IPS-15b (cell line): Measurements from ENCODE around the gene SNX7.

Source experiments
- H3K27me3 ChIP-seq: one replicate; pipeline ENCODE4 v1.6.1; 2013; ENCODE audit warnings: low read length; ENCODE audit not compliant: control insufficient read depth, insufficient read depth
- H3K36me3 ChIP-seq: one replicate; pipeline ENCODE4 v1.6.1; 2013; ENCODE audit warnings: low read length; ENCODE audit not compliant: control insufficient read depth, insufficient read depth
- H3K4me1 ChIP-seq: one replicate; pipeline ENCODE4 v1.6.1; 2013; ENCODE audit warnings: mild to moderate bottlenecking, low read length; ENCODE audit not compliant: control insufficient read depth, insufficient read depth
- H3K4me3 ChIP-seq: one replicate; pipeline ENCODE4 v1.5.1; 2013; ENCODE audit warnings: low read depth, low read length
- H3K9ac ChIP-seq: one replicate; pipeline ENCODE4 v1.6.1; 2013; ENCODE audit warnings: low read depth, mild to moderate bottlenecking, low read length
- H3K9me3 ChIP-seq: one replicate; pipeline ENCODE4 v1.6.1; 2013; ENCODE audit warnings: mild to moderate bottlenecking, low read length; ENCODE audit not compliant: control insufficient read depth, insufficient read depth

SNX7 gene

DNA sequence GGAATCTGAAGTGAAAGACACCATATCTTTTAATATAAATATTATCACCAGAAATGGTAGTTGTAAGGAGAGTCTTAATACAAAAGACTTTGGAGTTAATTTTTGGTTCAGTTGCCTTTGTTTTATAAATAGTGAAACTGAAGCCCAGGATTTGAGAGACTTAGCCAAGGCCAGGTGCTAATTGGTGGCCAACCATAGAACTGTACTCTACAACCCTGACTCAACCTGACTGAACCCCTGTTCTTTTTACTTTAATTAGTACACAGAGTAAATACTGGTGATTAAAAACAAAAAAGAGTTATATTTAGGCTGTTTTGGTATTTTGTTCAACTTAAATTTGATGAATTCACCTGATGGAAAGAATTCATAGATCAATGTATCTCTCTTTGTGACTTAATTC is 76.3 kb downstream of the SNX7 start:
- Histone ChIP-seq H3K27me3 (no peaks in the 10 kb centered on the region), H3K9ac (no peak overlapping the region), H3K36me3 (no peaks in the 10 kb centered on the region), H3K4me3 (no peak overlapping the region), H3K4me1 (no peaks in the 10 kb centered on the region), H3K9me3 (no peaks in the 10 kb centered on the region)

- H3K27me3 ChIP-seq: no peaks in the 10 kb centered on the region
Observed at GRCh38 chr1:98739762-98740161, 78.2 kb downstream of the SNX7 start.

DNA sequence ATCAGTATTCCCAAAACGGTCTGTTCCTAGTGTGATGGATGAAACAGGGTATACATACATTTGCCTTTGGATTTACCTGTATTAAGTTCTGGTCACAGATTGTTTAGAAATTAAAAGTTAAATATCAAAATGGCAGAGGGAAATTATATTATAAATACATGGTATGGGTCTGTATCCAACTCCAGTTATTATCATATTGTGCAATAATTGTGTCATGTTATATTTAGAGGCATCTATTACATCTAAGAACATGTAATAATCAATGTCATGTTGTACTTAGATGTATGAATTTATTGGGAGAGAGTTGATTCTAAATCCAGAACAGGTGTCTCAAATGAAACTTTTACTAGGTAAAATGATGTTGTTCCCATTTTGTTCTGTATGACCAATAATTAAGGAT is 79.6 kb downstream of the SNX7 start:
- no peaks in the 10 kb centered on the region for H3K27me3 ChIP-seq
- H3K9ac ChIP-seq: no peak overlapping the region
- no peaks in the 10 kb centered on the region for H3K4me1 ChIP-seq
- H3K4me3 ChIP-seq: no peak overlapping the region
- no peaks in the 10 kb centered on the region for H3K9me3 ChIP-seq
- H3K36me3 ChIP-seq: no peaks in the 10 kb centered on the region

More at GRCh38 chr1:98739762-98740161, 78.2 kb downstream of the SNX7 start:
- Histone ChIP-seq H3K4me3 (no peak overlapping the region), H3K36me3 (no peaks in the 10 kb centered on the region), H3K9me3 (no peaks in the 10 kb centered on the region), H3K9ac (no peak overlapping the region), H3K4me1 (no peaks in the 10 kb centered on the region)

- H3K4me3 ChIP-seq: no peak overlapping the region
- no peaks in the 10 kb centered on the region for H3K4me1 ChIP-seq
- no peaks in the 10 kb centered on the region for H3K9me3 ChIP-seq
- H3K27me3 ChIP-seq: no peaks in the 10 kb centered on the region
- no peaks in the 10 kb centered on the region for H3K36me3 ChIP-seq
- no peak overlapping the region for H3K9ac ChIP-seq
Observed at GRCh38 chr1:98749152-98749756, 87.7 kb downstream of the SNX7 start.

DNA sequence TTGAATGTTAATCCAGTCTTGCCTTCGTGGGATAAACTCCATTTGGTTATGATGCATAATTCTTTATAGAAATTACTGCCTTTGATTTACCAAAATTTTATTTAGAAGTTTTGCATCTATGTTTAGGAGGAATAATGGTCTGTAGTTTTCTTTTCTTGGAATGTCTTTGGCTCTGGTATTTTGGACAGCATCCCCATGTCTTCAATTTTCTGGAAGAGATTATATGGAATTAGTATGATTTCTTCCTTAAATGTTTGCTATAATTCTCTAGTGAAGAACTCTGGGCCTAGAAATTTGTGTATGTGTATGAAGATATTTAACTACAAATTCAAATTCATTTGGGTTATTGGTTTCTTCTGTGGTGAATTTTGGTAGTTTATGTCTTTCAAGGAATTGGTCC is 92.7 kb downstream of the SNX7 start:
- Histone ChIP-seq H3K36me3 (no peaks in the 10 kb centered on the region), H3K27me3 (no peaks in the 10 kb centered on the region), H3K9ac (no peak overlapping the region), H3K4me3 (no peak overlapping the region), H3K4me1 (no peaks in the 10 kb centered on the region), H3K9me3 (no peaks in the 10 kb centered on the region)

GRCh38 chr1:98761219-98761865 is 99.8 kb downstream of the SNX7 start:
- H3K4me3 ChIP-seq: no peak overlapping the region

DNA sequence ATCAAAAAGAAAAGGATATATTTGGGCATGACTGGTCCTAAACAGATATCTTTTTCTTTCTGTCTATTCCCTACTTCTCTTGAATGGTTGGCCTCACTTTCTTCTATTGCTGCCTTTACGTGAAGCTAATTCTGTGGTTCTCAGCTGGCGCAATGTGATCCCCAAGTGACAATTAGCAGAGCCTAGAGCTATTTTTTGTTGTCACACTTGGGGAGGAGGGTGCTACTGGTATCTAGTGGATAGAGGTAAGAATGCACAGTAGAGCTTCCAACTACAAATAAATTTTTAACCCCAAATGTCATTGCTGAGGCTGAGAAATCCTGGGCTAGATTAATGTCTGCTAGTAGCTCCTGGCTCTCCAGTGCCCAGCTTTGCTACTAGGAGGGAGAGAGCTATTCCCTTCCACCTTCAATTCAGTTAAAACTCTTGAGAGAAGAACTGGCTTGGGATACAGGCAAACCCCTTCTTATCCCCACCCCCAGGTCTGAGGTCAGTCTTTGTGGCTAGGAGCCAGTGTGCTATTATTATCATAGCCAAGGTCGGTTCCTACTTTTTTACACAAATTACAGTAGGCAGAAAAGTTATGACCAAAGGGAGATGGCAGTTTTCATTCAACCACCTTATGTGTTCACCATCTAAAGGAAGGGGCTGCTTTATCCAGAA is 102.1 kb downstream of the SNX7 start:
- no peak overlapping the region for H3K9ac ChIP-seq
- H3K27me3 ChIP-seq: no peaks in the 10 kb centered on the region
- no peak overlapping the region for H3K4me3 ChIP-seq
- no peaks in the 10 kb centered on the region for H3K4me1 ChIP-seq
- H3K36me3 ChIP-seq: no peaks in the 10 kb centered on the region
- H3K9me3 ChIP-seq: no peaks in the 10 kb centered on the region

More at GRCh38 chr1:98761219-98761865, 99.8 kb downstream of the SNX7 start:
- H3K4me1 ChIP-seq: no peaks in the 10 kb centered on the region
- no peak overlapping the region for H3K9ac ChIP-seq
- H3K36me3 ChIP-seq: no peaks in the 10 kb centered on the region
- H3K9me3 ChIP-seq: no peaks in the 10 kb centered on the region
- no peaks in the 10 kb centered on the region for H3K27me3 ChIP-seq

DNA sequence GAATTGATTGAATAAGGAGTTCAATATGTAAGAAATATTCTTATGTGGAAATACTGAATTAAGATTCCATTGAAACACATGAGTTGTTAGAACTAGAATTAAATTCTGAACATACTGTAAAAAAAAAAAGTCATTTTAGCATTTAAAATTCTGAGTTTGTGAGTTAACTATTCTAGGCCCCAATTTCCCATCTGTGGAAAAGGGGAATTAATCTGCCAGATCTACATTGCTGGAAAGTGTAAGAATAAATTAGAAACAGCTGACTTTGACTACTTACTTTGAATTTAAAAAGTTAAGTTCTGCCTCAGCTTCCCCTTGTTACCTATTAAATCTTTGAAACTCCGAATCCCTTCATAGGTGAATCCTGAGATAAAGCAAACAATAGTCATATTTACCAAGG is 103.0 kb downstream of the SNX7 start:
- no peaks in the 10 kb centered on the region for H3K4me1 ChIP-seq

DNA sequence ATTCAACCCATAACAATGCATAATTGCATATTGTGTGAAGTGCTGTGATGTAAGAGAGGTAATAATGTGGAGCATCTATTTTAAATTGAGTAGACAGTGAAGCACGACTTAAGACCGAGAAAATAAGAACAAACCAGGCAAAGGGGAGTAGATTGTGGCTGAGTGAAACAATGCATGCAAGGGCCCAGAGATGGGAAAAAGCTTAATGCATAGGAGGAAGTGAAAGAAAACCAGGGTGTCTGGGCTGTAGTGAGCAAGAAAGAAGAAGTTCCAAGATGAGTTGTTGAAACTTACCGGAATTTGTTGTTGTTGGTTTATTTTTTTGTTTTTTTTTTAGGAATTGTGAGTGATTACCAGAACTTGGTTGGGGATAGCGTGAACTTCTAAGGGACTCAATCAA is 104.7 kb downstream of the SNX7 start:
- no peaks in the 10 kb centered on the region for H3K27me3 ChIP-seq
- no peaks in the 10 kb centered on the region for H3K4me1 ChIP-seq
- H3K9ac ChIP-seq: no peak overlapping the region
- no peak overlapping the region for H3K4me3 ChIP-seq
- H3K9me3 ChIP-seq: no peaks in the 10 kb centered on the region
- H3K36me3 ChIP-seq: no peaks in the 10 kb centered on the region

More for the DNA sequence above, 103.0 kb downstream of the SNX7 start:
- Histone ChIP-seq H3K27me3 (no peaks in the 10 kb centered on the region), H3K36me3 (no peaks in the 10 kb centered on the region), H3K9me3 (no peaks in the 10 kb centered on the region), H3K9ac (no peak overlapping the region), H3K4me3 (no peak overlapping the region)

- Histone ChIP-seq H3K36me3 (no peaks in the 10 kb centered on the region), H3K9me3 (no peaks in the 10 kb centered on the region), H3K27me3 (no peaks in the 10 kb centered on the region), H3K4me1 (no peaks in the 10 kb centered on the region), H3K4me3 (no peak overlapping the region), H3K9ac (no peak overlapping the region)
Observed at GRCh38 chr1:98769162-98769561, 107.6 kb downstream of the SNX7 start.

GRCh38 chr1:98781906-98782305 is 120.4 kb downstream of the SNX7 start:
- Histone ChIP-seq H3K9me3 (no peaks in the 10 kb centered on the region), H3K36me3 (no peaks in the 10 kb centered on the region), H3K27me3 (no peaks in the 10 kb centered on the region), H3K9ac (no peak overlapping the region), H3K4me3 (no peak overlapping the region), H3K4me1 (no peaks in the 10 kb centered on the region)

DNA sequence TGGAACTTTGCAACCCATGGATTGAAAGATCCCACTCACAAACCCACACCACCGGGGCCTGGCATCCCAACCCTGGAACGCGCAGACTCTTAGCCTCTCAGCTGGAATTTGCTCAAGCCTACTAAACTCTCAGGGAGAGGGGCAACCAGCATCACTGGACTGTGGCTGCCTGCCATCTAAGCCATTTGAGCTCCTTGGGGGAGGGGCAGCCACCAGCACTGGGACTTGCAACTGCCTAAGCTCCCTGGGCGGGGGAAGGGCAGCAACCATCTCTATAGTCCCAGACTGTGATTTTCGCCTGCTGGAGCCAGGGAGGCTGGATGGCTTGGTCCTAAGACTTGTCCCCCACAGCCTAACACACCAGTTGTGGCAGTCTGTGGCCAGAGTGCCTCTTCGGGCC is 122.3 kb downstream of the SNX7 start:
- Histone ChIP-seq H3K36me3 (no peaks in the 10 kb centered on the region), H3K4me3 (no peak overlapping the region), H3K9me3 (no peaks in the 10 kb centered on the region), H3K4me1 (no peaks in the 10 kb centered on the region), H3K9ac (no peak overlapping the region), H3K27me3 (no peaks in the 10 kb centered on the region)
